Motor neuron (in vitro differentiated cells): ENCODE measurements around the gene NEU1. TPM values are rescaled to one million over a fixed set of nuclear protein-coding genes. Genes with fewer than 3 reads are reported as not detected.
A peak's percentile ranks its signal among the peaks of the same experiment; 100 is the strongest.
"Not testable (repeated sequence)": the region's sequence is repeated elsewhere in the genome, so short reads cannot be mapped to it uniquely, and the experiment has no call there.

Experiments used
- ATAC-seq, 8 experiments: fragments of 200-7000 bp; cut with Tn5 transposase; replicated peaks in 6 of 8; 2 replicates each; pipeline ENCODE4 v1.8.0; 2021; ENCODE audit warnings: mild to moderate bottlenecking in 8 of 8, moderate library complexity in 8 of 8
- H3K27ac ChIP-seq, 2 donors: fragments of 250-450 bp; sonication (Bioruptor Pico); 2 replicates each; pipeline ENCODE4 v1.9.0; 2021; ENCODE audit warnings: antibody characterized with exemption in 2 of 2, mild to moderate bottlenecking in 2 of 2, moderate library complexity in 1 of 2
- H3K4me1 ChIP-seq, 2 donors: fragments of 250-450 bp; sonication (Bioruptor Pico); replicated peaks in 1 of 2; 2 replicates each; pipeline ENCODE4 v1.6.1; 2021; ENCODE audit warnings: antibody characterized with exemption in 2 of 2, mild to moderate bottlenecking in 2 of 2, moderate library complexity in 1 of 2
- H3K4me3 ChIP-seq, 5 donors: fragments of 250-450 bp; sonication (Bioruptor Pico); 2 replicates each; pipeline ENCODE4 v1.9.0; 2021; ENCODE audit warnings: antibody characterized with exemption in 5 of 5, mild to moderate bottlenecking in 5 of 5, moderate library complexity in 4 of 5
- whole genome bisulfite sequencing, 10 experiments: fragments of 450-650 bp; shearing (Covaris generic); methylation state at CpG; one replicate each; pipeline ENCODE4 v1.0.0; 2022; 5-methylcytosine and 5-hydroxymethylcytosine counted together
- in situ Hi-C, 9 experiments: fragments of 400-800 bp; cut with MboI; loops; one replicate each; pipeline ENCODE4 v1.15.0; 2021; ENCODE audit warnings: low sequenced_read_pairs in 9 of 9, low pct_unique_long_range_greater_than_20kb in 2 of 9; ENCODE audit not compliant: unreplicated experiment in 9 of 9
- total RNA-seq, 8 experiments: library from RNA; unstranded; fragments of 300-600 nt; gene quantifications; 2 replicates each; pipeline versions ENCODE4 v1.2.3 to v1.2.4, GENCODE V29; 2022

Gene NEU1
- total RNA-seq, 8 experiments from 2014 or later, result 22.8 to 106 (median 36.2) TPM

DNA sequence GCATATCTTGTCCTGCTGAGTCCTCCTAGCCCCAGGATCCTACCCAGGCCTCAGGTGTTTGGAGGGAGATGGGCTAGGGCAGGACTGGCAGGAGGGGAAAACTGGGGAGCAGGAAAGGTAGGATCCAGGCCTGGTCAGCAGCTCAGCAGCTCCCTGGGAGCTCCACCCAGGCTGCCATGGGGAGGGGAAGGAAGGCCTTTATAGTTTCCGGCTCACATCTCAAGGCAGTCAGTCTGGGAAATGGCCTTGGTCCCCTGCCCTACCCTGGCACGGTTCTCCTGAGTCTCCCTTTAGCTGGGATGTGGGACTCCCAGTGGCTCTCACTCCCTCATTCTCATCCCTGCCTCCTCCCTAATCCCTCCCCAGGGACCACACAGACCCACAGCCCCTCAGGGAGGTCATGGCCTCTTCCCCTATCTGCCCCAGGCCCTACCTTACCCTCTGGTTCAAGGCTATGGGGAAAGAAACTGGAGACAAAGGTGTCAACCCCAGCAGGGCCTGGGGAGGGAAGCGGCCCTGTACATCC, 14.6 kb upstream of the NEU1 start:
- peak in 5 of 8 experiments; percentile 4 to 37 (median 11) for ATAC-seq
- 43 to 90% methylated on average over 1 to 2 of the region's 3 CpGs; no CpG with 5 or more reads in 8 of the 10 experiments for WGBS, 10 experiments
- Histone ChIP-seq H3K27ac (no peak overlapping the region), H3K4me3 (no peak overlapping the region), H3K4me1 (no peaks in the 10 kb centered on the region)
- in situ Hi-C loops, result no loop called here

DNA sequence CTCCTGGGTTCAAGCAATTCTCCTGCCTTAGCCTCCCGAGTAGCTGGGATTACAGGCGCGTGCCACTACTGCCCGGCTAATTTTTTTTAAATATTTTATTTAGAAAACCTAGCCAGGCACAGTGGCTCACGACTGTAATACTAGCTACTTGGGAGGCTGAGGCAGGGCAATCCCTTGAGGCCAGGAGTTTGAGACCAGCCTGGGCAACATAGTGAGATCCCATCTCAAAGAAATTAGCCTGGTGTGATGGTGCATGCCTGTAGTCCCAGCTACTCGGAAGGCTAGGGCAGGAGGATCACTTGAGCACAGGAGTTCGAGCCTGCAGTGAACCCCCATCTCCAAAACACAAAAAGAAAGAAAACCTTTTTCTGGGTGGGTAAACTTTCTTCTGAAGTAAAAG, 13.7 kb upstream of the NEU1 start:
- in situ Hi-C loops, result no loop called here
- Histone ChIP-seq H3K27ac (no peak overlapping the region), H3K4me1 (no peaks in the 10 kb centered on the region), H3K4me3 (no peak overlapping the region)
- ATAC-seq, result no peak
- WGBS, 10 experiments, result 50 to 89% (median 63%) methylated on average over 2 to 4 of the region's 7 CpGs; no CpG with 5 or more reads in 6 of the 10 experiments

DNA sequence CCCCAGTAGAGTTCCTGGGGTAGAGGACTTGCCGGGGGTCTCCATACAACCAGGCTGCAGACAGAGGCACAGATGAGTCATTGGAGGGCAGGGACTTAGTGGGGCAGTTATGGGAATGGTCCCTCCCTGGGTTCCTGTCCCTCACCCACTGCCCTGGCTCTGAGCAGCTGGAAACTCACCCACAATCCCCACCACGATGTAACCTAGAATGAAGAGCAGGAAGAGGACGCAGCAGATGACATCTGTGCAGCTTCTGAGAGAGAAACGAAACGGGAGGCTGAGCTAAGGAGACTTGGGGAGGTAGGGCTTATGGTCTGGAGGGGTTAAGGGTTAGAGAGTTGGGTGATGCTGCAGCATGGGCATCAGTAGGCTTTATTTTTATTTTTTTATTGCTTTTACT, 13.3 kb upstream of the NEU1 start:
- H3K4me1 ChIP-seq, result no peaks in the 10 kb centered on the region
- in situ Hi-C loops, result no loop called here
- no peak overlapping the region for H3K27ac ChIP-seq
- H3K4me3 ChIP-seq, result no peak overlapping the region
- 0 to 75% (median 65%) methylated on average over 1 to 3 of the region's 5 CpGs; no CpG with 5 or more reads in 4 of the 10 experiments for WGBS, 10 experiments
- no peak for ATAC-seq

DNA sequence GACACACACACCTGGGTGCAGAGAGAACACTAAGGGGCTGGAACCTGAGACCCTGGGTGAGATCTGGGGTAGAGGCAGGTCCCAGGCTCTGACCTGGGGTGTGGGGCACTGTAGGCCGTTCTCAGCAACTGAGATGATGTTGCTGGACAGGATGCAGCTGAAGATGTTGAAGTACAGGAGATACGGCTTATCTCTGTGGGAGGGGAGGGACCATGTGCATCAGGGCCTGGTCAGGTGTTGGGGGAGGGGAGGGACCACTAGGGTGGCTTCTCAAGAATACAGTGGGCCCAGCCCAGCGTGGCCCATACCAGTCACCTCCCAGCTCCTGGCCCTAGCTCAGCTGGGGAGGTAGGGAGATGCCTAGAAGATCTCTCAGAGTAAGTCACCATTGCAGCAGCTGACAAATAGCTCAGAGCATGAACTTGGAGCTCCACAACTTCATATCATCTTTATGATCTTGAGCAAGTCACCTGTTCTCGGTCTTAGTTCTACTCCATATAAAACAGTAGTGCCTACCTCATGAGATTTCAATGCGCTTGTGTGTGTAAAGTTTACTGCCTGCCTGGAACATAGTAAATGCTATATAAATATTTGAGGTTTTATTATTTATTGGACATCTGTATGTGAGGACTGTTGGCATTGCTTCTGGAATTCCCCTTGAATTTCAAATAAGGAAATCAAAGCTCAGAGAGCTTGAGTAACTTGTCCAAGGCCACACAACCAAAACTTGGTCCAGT, 12.4 kb upstream of the NEU1 start:
- no peak overlapping the region for H3K4me3 ChIP-seq
- in situ Hi-C loops, result no loop called here
- WGBS, 10 experiments, result 69 to 100% (median 79%) methylated on average over 1 to 2 of the region's 5 CpGs; no CpG with 5 or more reads in 2 of the 10 experiments
- H3K27ac ChIP-seq, result no peak overlapping the region
- no peak for ATAC-seq
- no peaks in the 10 kb centered on the region for H3K4me1 ChIP-seq

- in situ Hi-C loops, result no loop called here
- no peaks in the 10 kb centered on the region for H3K4me1 ChIP-seq
- 53 to 83% (median 64%) methylated on average over 1 to 3 of the region's 4 CpGs; no CpG with 5 or more reads in 5 of the 10 experiments for WGBS, 10 experiments
- no peak overlapping the region for H3K27ac ChIP-seq
- no peak overlapping the region for H3K4me3 ChIP-seq
- ATAC-seq, result no peak
Measured at GRCh38 chr6:31874084-31874670, 11.6 kb upstream of the NEU1 start.

DNA sequence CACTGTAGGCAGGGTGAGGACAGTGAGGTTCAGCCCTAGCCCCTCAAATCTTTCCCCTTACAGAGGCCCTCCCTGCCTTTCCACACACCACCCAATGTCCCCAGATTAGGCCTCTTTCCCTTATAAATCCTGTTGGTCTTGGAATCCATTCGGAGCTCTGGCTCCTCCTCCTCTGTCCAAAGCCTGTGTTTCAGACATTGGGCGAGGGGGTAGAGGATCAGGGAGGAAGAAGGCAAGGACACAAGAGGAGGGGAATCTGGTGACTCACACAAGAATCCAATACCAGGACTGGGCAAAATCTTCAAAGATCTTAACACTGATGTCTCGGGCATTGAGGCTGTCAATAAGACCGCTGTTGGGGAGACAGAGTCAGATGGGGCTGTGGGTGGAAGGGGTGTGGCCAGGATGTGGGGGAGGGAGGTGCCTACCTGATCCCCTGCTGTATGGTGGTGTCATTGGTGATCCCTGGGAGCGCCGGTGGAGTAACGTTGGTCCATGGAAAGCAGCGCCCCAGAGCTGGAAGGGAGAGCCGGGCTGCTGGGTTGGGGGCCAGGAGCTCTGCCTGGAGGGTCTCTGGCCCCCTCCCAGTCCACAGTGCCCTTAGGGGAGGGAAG, 8.5 kb upstream of the NEU1 start:
- in situ Hi-C loops, result no loop called here
- no peak overlapping the region for H3K27ac ChIP-seq
- H3K4me3 ChIP-seq, result no peak overlapping the region
- H3K4me1 ChIP-seq, result no peaks in the 10 kb centered on the region
- WGBS, 10 experiments, result 50% methylated on average over 2 of the region's 9 CpGs; no CpG with 5 or more reads in 9 of the 10 experiments
- ATAC-seq, result peak; percentile 22 to 46 (median 36)

DNA sequence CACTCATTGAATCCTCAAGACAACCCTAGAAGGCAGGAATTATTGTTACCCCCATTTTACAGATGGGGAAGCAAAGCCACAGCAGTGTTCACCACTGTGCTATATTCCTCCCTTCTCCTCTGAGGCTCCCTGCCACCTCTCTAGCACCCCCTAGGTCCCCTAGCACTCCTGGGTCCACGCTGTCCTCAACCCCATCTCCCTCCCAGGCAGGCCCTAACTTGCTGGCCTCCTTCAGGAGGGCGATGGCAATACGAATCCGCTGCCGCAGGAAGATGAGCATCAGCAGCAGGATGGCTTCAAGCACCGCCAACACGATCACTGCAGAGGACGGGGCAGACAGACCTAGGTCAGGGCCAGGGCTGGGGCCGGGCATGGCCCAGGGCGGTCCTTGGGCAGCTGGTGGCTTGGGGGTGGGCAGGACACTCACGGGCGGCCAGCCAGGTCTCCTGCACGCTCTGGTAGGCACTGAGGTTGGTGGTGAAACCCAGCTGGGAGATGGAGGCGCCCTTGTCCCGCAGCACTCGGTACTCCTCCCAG, 7.8 kb upstream of the NEU1 start:
- peak in 4 of 8 experiments; percentile 7 to 37 (median 24) for ATAC-seq
- WGBS, 10 experiments, result 46 to 93% (median 85%) methylated on average over 4 to 5 of the region's 16 CpGs; no CpG with 5 or more reads in 7 of the 10 experiments
- in situ Hi-C loops, result no loop called here
- Histone ChIP-seq H3K4me1 (no peaks in the 10 kb centered on the region), H3K4me3 (no peak overlapping the region), H3K27ac (no peak overlapping the region)

- in situ Hi-C loops, result no loop called here
- Histone ChIP-seq H3K4me1 (peaks cover 0 to 3% of the 10 kb centered on the region in 2 donors), H3K4me3 (no peak overlapping the region), H3K27ac (no peak overlapping the region)
- whole genome bisulfite sequencing, 10 experiments, result 33 to 73% (median 67%) methylated on average over 1 to 3 of the region's 8 CpGs; no CpG with 5 or more reads in 7 of the 10 experiments
- no peak for ATAC-seq
Measured at GRCh38 chr6:31869343-31869742, 6.7 kb upstream of the NEU1 start.

DNA sequence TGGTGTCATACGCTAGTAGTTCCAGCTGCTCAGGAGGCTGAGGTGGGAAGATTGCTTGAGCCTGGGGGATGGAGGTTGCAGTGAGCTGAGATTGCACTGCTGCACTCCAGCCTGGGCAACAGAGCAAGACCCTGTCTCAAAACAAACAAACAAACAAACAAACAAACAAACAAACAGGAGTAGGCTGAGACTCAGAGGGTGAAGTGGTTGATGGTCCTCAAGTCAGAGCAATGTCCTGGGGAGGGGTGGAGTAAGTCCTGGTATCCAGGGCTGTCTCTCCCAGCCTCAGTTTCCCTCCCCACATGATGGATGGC, 6.0 kb upstream of the NEU1 start:
- H3K4me3 ChIP-seq, H3K27ac ChIP-seq, ATAC-seq, H3K4me1 ChIP-seq, in situ Hi-C loops: not testable (repeated sequence)
- WGBS, 10 experiments, result 40 to 100% methylated on average over 1 of the region's 1 CpG; no CpG with 5 or more reads in 8 of the 10 experiments

GRCh38 chr6:31865205-31866118, 2.8 kb upstream of the NEU1 start:
- Histone ChIP-seq H3K4me3 (no peak overlapping the region), H3K27ac (no peak overlapping the region), H3K4me1 (peaks cover 4 to 11% of the 10 kb centered on the region in 2 donors)
- ATAC-seq, result no peak
- WGBS, 10 experiments, result 60 to 97% (median 78%) methylated on average over 2 to 11 of the region's 21 CpGs; no CpG with 5 or more reads in 1 of the 10 experiments
- in situ Hi-C loops, result no loop called here

GRCh38 chr6:31864818-31865204, 2.2 kb upstream of the NEU1 start:
- Histone ChIP-seq H3K27ac (no peak overlapping the region), H3K4me1 (peaks cover 4 to 11% of the 10 kb centered on the region in 2 donors), H3K4me3 (no peak overlapping the region)
- in situ Hi-C loops, result no loop called here
- no peak for ATAC-seq
- WGBS, 10 experiments, result 80 to 100% (median 89%) methylated on average over 1 to 3 of the region's 8 CpGs; no CpG with 5 or more reads in 6 of the 10 experiments

DNA sequence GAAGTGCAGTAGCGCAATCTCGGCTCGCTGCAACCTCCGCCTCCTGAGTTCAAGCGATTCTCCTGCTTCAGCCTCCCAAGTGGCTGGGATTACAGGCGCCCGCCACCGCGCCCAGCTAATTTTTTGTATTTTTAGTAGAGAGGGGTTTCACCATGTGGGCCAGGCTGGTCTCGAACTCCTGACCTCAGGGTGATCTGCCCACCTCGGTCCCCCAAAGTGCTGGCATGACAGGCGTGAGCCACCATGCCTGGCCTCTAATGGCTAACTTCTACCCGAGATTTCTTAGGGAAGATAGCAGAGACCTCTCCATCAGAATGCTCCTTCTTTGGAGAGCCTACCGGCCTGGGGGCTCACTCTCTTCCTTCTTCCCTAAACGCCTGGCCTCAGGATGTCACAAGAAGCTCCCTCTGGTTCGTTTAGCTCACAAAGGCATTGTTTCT, 1.5 kb upstream of the NEU1 start:
- WGBS, 10 experiments, result 0 to 49% (median 28%) methylated on average over 1 to 5 of the region's 16 CpGs; no CpG with 5 or more reads in 4 of the 10 experiments
- ATAC-seq, in situ Hi-C loops: not testable (repeated sequence)
- peak overlapping the region; percentile 68 to 72 for H3K27ac ChIP-seq
- H3K4me3 ChIP-seq, result peak overlapping the region; percentile 52 to 88 (median 72)
- H3K4me1 ChIP-seq, result peaks cover 4 to 11% of the 10 kb centered on the region in 2 donors
